Measurements from ENCODE around the gene ZNF827.

GRCh38 chr4:145842224-145842887 is 96.3 kb downstream of the ZNF827 start:
- TF ChIP-seq CTCF (IDR thresholded peaks at IDR 0.05; ENCODE audit: poor library complexity, severe bottlenecking) = no peak
- TF ChIP-seq EZH2 (IDR thresholded peaks at IDR 0.05; ENCODE audit: borderline replicate concordance, insufficient read depth, low read length, poor library complexity, severe bottlenecking) = no peak
- TF ChIP-seq POLR2AphosphoS5 (IDR thresholded peaks at IDR 0.05) = no peak
- no peak for TF ChIP-seq RAD21 (conservative IDR thresholded peaks at IDR 0.05)
- no peak for TF ChIP-seq REST (IDR thresholded peaks at IDR 0.05; ENCODE audit: borderline replicate concordance)

All from neural cell (in vitro differentiated cells).